ENCODE results near the gene NAGLU.

DNA sequence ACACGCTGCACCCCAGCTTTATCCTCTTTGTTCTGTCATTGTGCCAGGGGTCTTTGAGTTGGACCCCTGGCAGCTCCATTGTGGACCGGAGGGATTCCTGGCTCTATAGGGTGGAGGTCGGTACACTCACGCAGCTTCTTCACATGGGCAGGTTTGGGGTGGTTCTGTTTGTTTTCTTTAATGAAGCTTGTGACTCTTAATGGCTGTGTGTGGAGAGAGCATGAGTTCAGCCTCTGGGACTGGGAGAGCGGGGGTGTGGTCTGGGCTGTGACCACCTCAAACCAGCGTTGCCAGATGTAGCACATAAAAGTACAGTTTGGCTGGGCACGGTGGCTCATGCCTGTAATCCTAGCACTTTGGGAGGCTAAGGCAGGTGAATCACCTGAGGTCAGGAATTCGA, 21.2 kb upstream of the NAGLU start:
- TF ChIP-seq, protein P1, sequence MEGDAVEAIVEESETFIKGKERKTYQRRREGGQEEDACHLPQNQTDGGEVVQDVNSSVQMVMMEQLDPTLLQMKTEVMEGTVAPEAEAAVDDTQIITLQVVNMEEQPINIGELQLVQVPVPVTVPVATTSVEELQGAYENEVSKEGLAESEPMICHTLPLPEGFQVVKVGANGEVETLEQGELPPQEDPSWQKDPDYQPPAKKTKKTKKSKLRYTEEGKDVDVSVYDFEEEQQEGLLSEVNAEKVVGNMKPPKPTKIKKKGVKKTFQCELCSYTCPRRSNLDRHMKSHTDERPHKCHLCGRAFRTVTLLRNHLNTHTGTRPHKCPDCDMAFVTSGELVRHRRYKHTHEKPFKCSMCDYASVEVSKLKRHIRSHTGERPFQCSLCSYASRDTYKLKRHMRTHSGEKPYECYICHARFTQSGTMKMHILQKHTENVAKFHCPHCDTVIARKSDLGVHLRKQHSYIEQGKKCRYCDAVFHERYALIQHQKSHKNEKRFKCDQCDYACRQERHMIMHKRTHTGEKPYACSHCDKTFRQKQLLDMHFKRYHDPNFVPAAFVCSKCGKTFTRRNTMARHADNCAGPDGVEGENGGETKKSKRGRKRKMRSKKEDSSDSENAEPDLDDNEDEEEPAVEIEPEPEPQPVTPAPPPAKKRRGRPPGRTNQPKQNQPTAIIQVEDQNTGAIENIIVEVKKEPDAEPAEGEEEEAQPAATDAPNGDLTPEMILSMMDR (IDR thresholded peaks at IDR 0.05 in 2 of 3, conservative IDR thresholded peaks at IDR 0.05 in 1 of 3; ENCODE audit: control insufficient read depth in 2 of 3, extremely low read depth in 1 of 3, insufficient read depth in 1 of 3, low read depth in 3 of 3, low read length in 3 of 3), result no peak
- TF ChIP-seq POLR2AphosphoS5 (IDR thresholded peaks at IDR 0.05; ENCODE audit: low read length) (no peak), HCFC1 (IDR thresholded peaks at IDR 0.05; ENCODE audit: low read length) (no peak), EED (IDR thresholded peaks at IDR 0.05; ENCODE audit: low read depth) (no peak), RAD21 (IDR thresholded peaks at IDR 0.05; ENCODE audit: insufficient read depth, low read depth, low read length) (no peak)

Data from GM12878 (cell line).